Uterine smooth muscle cell (primary cell): Measurements from ENCODE around the gene IFNG. TPM values are rescaled to one million over a fixed set of nuclear protein-coding genes. Genes with fewer than 3 reads are reported as not detected.

Experiments
- total RNA-seq: library from RNA; depleted of rRNA; stranded (reverse); fragments of >200 nt; gene quantifications from 2 replicates; pipeline ENCODE4 v1.2.3, GENCODE V29; 2014

The IFNG gene
- total RNA-seq, result not detected in 2 replicates

DNA sequence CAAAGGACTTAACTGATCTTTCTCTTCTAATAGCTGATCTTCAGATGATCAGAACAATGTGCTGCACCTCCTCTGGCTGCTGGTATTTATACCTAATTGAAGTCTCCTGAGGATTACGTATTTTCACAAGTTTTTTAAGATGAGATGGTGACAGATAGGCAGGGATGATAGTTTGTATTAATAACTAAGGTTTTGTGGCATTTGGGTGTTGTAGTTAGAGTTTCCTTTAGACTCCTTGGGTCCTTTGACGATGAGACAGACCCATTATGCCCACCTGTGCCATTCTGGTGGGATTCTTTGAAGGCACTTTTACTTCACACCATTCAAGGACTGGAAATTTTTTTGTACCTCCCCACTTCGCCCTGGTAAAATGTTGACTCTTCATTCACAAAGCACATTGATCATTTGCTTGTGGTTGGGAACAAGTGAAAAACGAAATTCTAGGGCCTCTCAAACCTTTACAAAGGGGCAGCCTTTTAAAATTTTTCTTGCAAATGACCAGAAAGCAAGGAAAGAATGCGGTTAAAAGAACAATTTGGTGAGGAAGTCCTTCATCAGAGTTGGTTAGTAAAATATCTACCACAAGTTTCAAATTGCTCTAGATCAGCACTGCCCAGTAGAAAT lies at the start of gene IFNG:
IFNG (minus strand) TSS at position 60 of the 624 bp plus-strand sequence. CDS start 125 bp downstream, outside the sequence.

Other genes starting within 250 kb of the IFNG start
- not detected in 2 replicates for gene IFNG-AS1, start 170.3 kb downstream of the IFNG start, total RNA-seq
- not detected in 2 replicates for gene IL26, start 66.1 kb upstream of the IFNG start, total RNA-seq
- not detected in 2 replicates for gene IL22, start 93.9 kb upstream of the IFNG start, total RNA-seq
- gene MDM1, start 172.6 kb upstream of the IFNG start, total RNA-seq, result 21.6 and 22.4 TPM in 2 replicates